Gastrocnemius medialis (tissue), 4 donors: ENCODE results near the gene IL4R. TPM values are rescaled to one million over a fixed set of nuclear protein-coding genes. Genes with fewer than 3 reads are reported as not detected.

Source experiments
- ATAC-seq, 2 donors: fragments of 150-250 bp; one replicate each; pipeline ENCODE4 v1.9.1; 2016
- DNase-seq, 2 donors: peaks; one replicate each; pipeline ENCODE4 v3.0.0-alpha.2; 2019
- H3K27ac ChIP-seq, 4 donors: fragments of 200-600 bp; sonication (generic); 1 replicate in 1 of 4; 2 replicates in 3 of 4; pipeline ENCODE4 v1.5.1; 2016 to 2018; ENCODE audit warnings: mild to moderate bottlenecking in 2 of 4, moderate library complexity in 1 of 4
- H3K27me3 ChIP-seq, 3 donors: fragments of 200-600 bp; sonication (generic) in 2 of 3; 1 replicate in 1 of 3; 2 replicates in 2 of 3; pipeline versions ENCODE4 v1.5.1 to v1.6.0; 2016 to 2019; ENCODE audit warnings: mild to moderate bottlenecking in 1 of 3, moderate library complexity in 1 of 3
- H3K36me3 ChIP-seq, 2 donors: fragments of 200-600 bp; sonication (generic) in 1 of 2; one replicate each; pipeline ENCODE4 v1.5.1; 2017 to 2018
- H3K4me1 ChIP-seq, 2 donors: fragments of 200-600 bp; sonication (generic) in 1 of 2; one replicate each; pipeline ENCODE4 v1.5.1; 2016 to 2017; ENCODE audit warnings: mild to moderate bottlenecking in 2 of 2
- H3K4me3 ChIP-seq, 4 donors: fragments of 200-600 bp; sonication (generic) in 3 of 4; 1 replicate in 1 of 4; 2 replicates in 3 of 4; pipeline ENCODE4 v1.5.1; 2016 to 2019; ENCODE audit warnings: mild to moderate bottlenecking in 2 of 4
- H3K9me3 ChIP-seq, 3 donors: fragments of 200-600 bp; sonication (generic) in 2 of 3; 1 replicate in 1 of 3; 2 replicates in 2 of 3; pipeline ENCODE4 v1.5.1; 2016 to 2019
- CTCF ChIP-seq, 5 experiments: fragments of 450-650 bp in 3 of 5; fragments of 200-600 bp in 2 of 5; sonication (generic) in 2 of 5; IDR thresholded peaks in 4 of 5; conservative IDR thresholded peaks in 1 of 5; 1 replicate in 4 of 5; 2 replicates in 1 of 5; pipeline ENCODE4 v1.5.1; 2016 to 2019; ENCODE audit warnings: antibody characterized with exemption in 5 of 5, mild to moderate bottlenecking in 3 of 5, moderate library complexity in 3 of 5
- POLR2A ChIP-seq, 2 donors: fragments of 450-650 bp; IDR thresholded peaks; one replicate each; pipeline ENCODE4 v1.6.1; 2017; ENCODE audit warnings: antibody characterized with exemption in 2 of 2, mild to moderate bottlenecking in 2 of 2, moderate library complexity in 2 of 2
- in situ Hi-C, 4 donors: fragments of 200-750 bp; cut with MboI; loops; one replicate each; pipeline versions ENCODE4 v1.15.0 to v1.8.0; 2017; ENCODE audit warnings: low sequenced_read_pairs in 4 of 4
- intact Hi-C: fragments of 100-400 bp; cut with DNase I; formaldehyde crosslinking; loops from one replicate; pipeline ENCODE4 v1.15.1; 2023; ENCODE audit warnings: low total_unique reads
- total RNA-seq, 4 donors: library from RNA; depleted of rRNA; stranded (reverse); fragments of >200 nt; gene quantifications; one replicate each; pipeline versions ENCODE4 v1.1.0 to v1.2.3, GENCODE V29; 2016

IL4R gene
- total RNA-seq, 4 donors from 2014 or later, result 4.5 to 7.4 (median 6.5) TPM

GRCh38 chr16:27345201-27345600, 31.4 kb downstream of the IL4R start:
- TF ChIP-seq CTCF (IDR thresholded peaks at IDR 0.05 in 4 of 5, conservative IDR thresholded peaks at IDR 0.05 in 1 of 5) (no peak), POLR2A (IDR thresholded peaks at IDR 0.05) (no peak)
- H3K27ac ChIP-seq, result no peak overlapping the region

GRCh38 chr16:27346819-27347218, 33.0 kb downstream of the IL4R start:
- Histone ChIP-seq H3K4me1 (no peaks in the 10 kb centered on the region), H3K27me3 (no peaks in the 10 kb centered on the region), H3K9me3 (no peaks in the 10 kb centered on the region), H3K27ac (no peak overlapping the region), H3K4me3 (no peak overlapping the region), H3K36me3 (peaks cover 0 to 24% of the 10 kb centered on the region in 2 donors)
- in situ Hi-C loops (no loop called here), intact Hi-C loops (no loop called here)
- ATAC-seq (no peak), DNase-seq (no peak)
- TF ChIP-seq CTCF (IDR thresholded peaks at IDR 0.05 in 4 of 5, conservative IDR thresholded peaks at IDR 0.05 in 1 of 5) (no peak), POLR2A (IDR thresholded peaks at IDR 0.05) (no peak)

More at GRCh38 chr16:27345201-27345600, 31.4 kb downstream of the IL4R start:
- Histone ChIP-seq H3K4me3 (no peak overlapping the region), H3K27me3 (no peaks in the 10 kb centered on the region), H3K4me1 (no peaks in the 10 kb centered on the region), H3K9me3 (no peaks in the 10 kb centered on the region), H3K36me3 (peaks cover 0 to 14% of the 10 kb centered on the region in 2 donors)
- no peak for DNase-seq
- intact Hi-C loops, result no loop called here
- ATAC-seq, result no peak
- in situ Hi-C loops, result no loop called here

- Histone ChIP-seq H3K4me3 (no peak overlapping the region), H3K27ac (no peak overlapping the region), H3K27me3 (no peaks in the 10 kb centered on the region), H3K36me3 (peaks cover 0 to 30% of the 10 kb centered on the region in 2 donors), H3K9me3 (no peaks in the 10 kb centered on the region), H3K4me1 (no peaks in the 10 kb centered on the region)
- TF ChIP-seq CTCF (IDR thresholded peaks at IDR 0.05 in 4 of 5, conservative IDR thresholded peaks at IDR 0.05 in 1 of 5) (no peak), POLR2A (IDR thresholded peaks at IDR 0.05) (no peak)
- intact Hi-C loops (no loop called here), in situ Hi-C loops (no loop called here)
- ATAC-seq (no peak), DNase-seq (no peak)
These were observed 34.3 kb downstream of the IL4R start for GRCh38 chr16:27347930-27348685.

- ATAC-seq (no peak), DNase-seq (no peak)
- no peaks in the 10 kb centered on the region for H3K27me3 ChIP-seq
- no peaks in the 10 kb centered on the region for H3K9me3 ChIP-seq
- H3K27ac ChIP-seq, result no peak overlapping the region
- H3K36me3 ChIP-seq, result peaks cover 0 to 36% of the 10 kb centered on the region in 2 donors
- intact Hi-C loops, result no loop called here
- H3K4me3 ChIP-seq, result no peak overlapping the region
- H3K4me1 ChIP-seq, result no peaks in the 10 kb centered on the region
- no peak for TF ChIP-seq CTCF (IDR thresholded peaks at IDR 0.05 in 4 of 5, conservative IDR thresholded peaks at IDR 0.05 in 1 of 5)
- TF ChIP-seq POLR2A (IDR thresholded peaks at IDR 0.05), result no peak
- in situ Hi-C loops, result no loop called here
These were observed 35.5 kb downstream of the IL4R start for GRCh38 chr16:27349276-27349675.
